Neuronal stem cell (in vitro differentiated cells): ENCODE measurements around the gene ZNF736.
"Not testable (repeated sequence)": the region's sequence is repeated elsewhere in the genome, so short reads cannot be mapped to it uniquely, and the experiment has no call there.

Experiments
- DNase-seq: peaks from one replicate; pipeline ENCODE4 v3.0.0-alpha.2; 2013; ENCODE audit warnings: low spot score
- H2AFZ ChIP-seq: one replicate; pipeline ENCODE4 v1.6.1; 2013; ENCODE audit warnings: mild to moderate bottlenecking, low read length, inconsistent platforms
- H2AK5ac ChIP-seq: 2 replicates; pipeline ENCODE4 v1.6.1; 2013; ENCODE audit warnings: low read depth, mild to moderate bottlenecking, inconsistent platforms, low read length, moderate library complexity, mixed read lengths
- H2BK120ac ChIP-seq: 2 replicates; pipeline ENCODE4 v1.6.1; 2013; ENCODE audit warnings: low read depth, mild to moderate bottlenecking, inconsistent platforms, low read length, moderate library complexity, mixed read lengths
- H2BK12ac ChIP-seq: one replicate; pipeline ENCODE4 v1.6.1; 2013; ENCODE audit warnings: low read length, inconsistent platforms
- H2BK15ac ChIP-seq: 2 replicates; pipeline ENCODE4 v1.6.1; 2013; ENCODE audit warnings: mild to moderate bottlenecking, low read length, inconsistent platforms, mixed read lengths
- H2BK5ac ChIP-seq: one replicate; pipeline ENCODE4 v1.6.1; 2013; ENCODE audit warnings: inconsistent platforms, mild to moderate bottlenecking, low read length, moderate library complexity
- H3K14ac ChIP-seq: one replicate; pipeline ENCODE4 v1.6.1; 2013; ENCODE audit warnings: low read length, inconsistent platforms
- H3K18ac ChIP-seq: 2 replicates; pipeline ENCODE4 v1.6.1; 2013; ENCODE audit warnings: low read length, inconsistent platforms
- H3K23ac ChIP-seq: 2 replicates; pipeline ENCODE4 v1.6.1; 2013; ENCODE audit warnings: low read depth, mild to moderate bottlenecking, mixed read lengths, low read length, inconsistent platforms; ENCODE audit not compliant: poor library complexity
- H3K27ac ChIP-seq: replicated peaks from 3 replicates; pipeline ENCODE4 v1.5.1; 2013; ENCODE audit warnings: low read length, inconsistent platforms
- H3K27me3 ChIP-seq, 3 experiments: 2 replicates each; pipeline ENCODE4 v1.6.1; 2013; ENCODE audit warnings: low read length in 3 of 3, mild to moderate bottlenecking in 2 of 3, inconsistent platforms in 1 of 3, low read depth in 1 of 3, mixed read lengths in 1 of 3, moderate library complexity in 1 of 3; ENCODE audit not compliant: control insufficient read depth in 3 of 3, insufficient read depth in 3 of 3
- H3K36me3 ChIP-seq, 2 donors: replicated peaks in 1 of 2; 2 replicates each; pipeline ENCODE4 v1.6.1; 2013; ENCODE audit warnings: low read length in 2 of 2; ENCODE audit not compliant: control insufficient read depth in 2 of 2, insufficient read depth in 2 of 2
- H3K4ac ChIP-seq: 2 replicates; pipeline ENCODE4 v1.6.1; 2013; ENCODE audit warnings: inconsistent platforms, mild to moderate bottlenecking, low read length, moderate library complexity
- H3K4me1 ChIP-seq, 2 donors: 1 replicate in 1 of 2; 2 replicates in 1 of 2; pipeline ENCODE4 v1.6.1; 2013; ENCODE audit warnings: low read length in 2 of 2, low read depth in 1 of 2; ENCODE audit not compliant: control insufficient read depth in 2 of 2, insufficient read depth in 1 of 2
- H3K4me2 ChIP-seq: one replicate; pipeline ENCODE4 v1.6.1; 2013; ENCODE audit warnings: mild to moderate bottlenecking, low read length, inconsistent platforms; ENCODE audit not compliant: insufficient read depth, poor library complexity, severe bottlenecking
- H3K4me3 ChIP-seq, 2 donors: 2 replicates each; pipeline ENCODE4 v1.5.1; 2013; ENCODE audit warnings: low read length in 2 of 2, mild to moderate bottlenecking in 2 of 2, inconsistent platforms in 1 of 2, moderate library complexity in 1 of 2
- H3K79me1 ChIP-seq: one replicate; pipeline ENCODE4 v1.6.1; 2013; ENCODE audit warnings: low read depth, mild to moderate bottlenecking, inconsistent platforms, low read length, moderate library complexity
- H3K9ac ChIP-seq: one replicate; pipeline ENCODE4 v1.6.1; 2013; ENCODE audit warnings: mild to moderate bottlenecking, low read depth, low read length, inconsistent platforms; ENCODE audit not compliant: poor library complexity
- H3K9me3 ChIP-seq, 2 donors: replicated peaks in 1 of 2; 2 replicates each; pipeline versions ENCODE3 to v1.6.1; 2013; ENCODE audit warnings: low read length in 2 of 2, mild to moderate bottlenecking in 2 of 2, inconsistent platforms in 1 of 2, low read depth in 1 of 2, mixed read lengths in 1 of 2, moderate library complexity in 1 of 2; ENCODE audit not compliant: control insufficient read depth in 2 of 2, insufficient read depth in 1 of 2
- H4K8ac ChIP-seq: one replicate; pipeline ENCODE4 v1.6.1; 2013; ENCODE audit warnings: low read depth, mild to moderate bottlenecking, inconsistent platforms, low read length, moderate library complexity
- H4K91ac ChIP-seq: one replicate; pipeline ENCODE4 v1.6.1; 2013; ENCODE audit warnings: low read length, low read depth, mild to moderate bottlenecking, inconsistent platforms; ENCODE audit not compliant: poor library complexity
- WGBS, 2 donors: extraction: QIAGEN DNeasy Blood & Tissue Kit; methylation state at CpG; one replicate each; pipeline ENCODE4 v1.1.7; 2013; ENCODE audit warnings: missing lambda C conversion rate in 2 of 2, mixed read lengths in 1 of 2; ENCODE audit not compliant: insufficient read length in 2 of 2, insufficient replicate concordance in 1 of 2; ENCODE audit errors: extremely low coverage in 2 of 2; 5-methylcytosine and 5-hydroxymethylcytosine counted together

The ZNF736 gene

DNA sequence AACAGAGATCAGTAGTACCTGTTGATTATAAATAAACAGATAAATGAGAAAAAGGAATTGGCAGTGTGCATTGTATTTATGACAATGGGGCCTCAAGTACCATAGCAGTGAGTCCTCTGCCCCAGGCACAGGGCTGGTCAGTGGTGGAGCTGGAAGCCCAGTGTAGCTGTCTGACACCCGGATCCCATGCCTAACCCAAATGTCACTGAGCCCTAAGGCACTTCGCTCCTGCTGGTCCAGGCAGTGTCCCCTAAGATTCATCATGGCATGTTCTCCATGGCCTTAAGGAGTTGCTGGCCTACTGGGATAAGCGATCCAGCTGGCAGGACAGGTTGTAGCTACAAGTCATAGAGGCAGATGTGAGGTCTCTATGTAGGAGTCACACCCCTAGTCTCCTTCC lies 3.3 kb upstream of the ZNF736 start:
- Histone ChIP-seq H3K36me3 (no peaks in the 10 kb centered on the region), H3K27ac (no peak overlapping the region), H3K4me1 (no peaks in the 10 kb centered on the region), H2AFZ (no peak overlapping the region), H3K4ac (no peak overlapping the region), H2AK5ac (no peak overlapping the region), H4K91ac (no peak overlapping the region), H2BK5ac (no peak overlapping the region), H3K79me1 (no peaks in the 10 kb centered on the region), H3K9ac (no peak overlapping the region), H3K27me3 (no peaks in the 10 kb centered on the region), H3K4me3 (no peak overlapping the region), H3K23ac (no peak overlapping the region), H3K9me3 (peaks cover 0 to 35% of the 10 kb centered on the region in 2 donors), H2BK15ac (no peak overlapping the region), H3K18ac (no peak overlapping the region), H4K8ac (no peak overlapping the region), H2BK12ac (no peak overlapping the region), H2BK120ac (no peak overlapping the region), H3K14ac (no peak overlapping the region), H3K4me2 (no peak overlapping the region)
- WGBS, 2 donors = no CpG with 5 or more reads among the region's 3 CpGs
- DNase-seq = no peak

DNA sequence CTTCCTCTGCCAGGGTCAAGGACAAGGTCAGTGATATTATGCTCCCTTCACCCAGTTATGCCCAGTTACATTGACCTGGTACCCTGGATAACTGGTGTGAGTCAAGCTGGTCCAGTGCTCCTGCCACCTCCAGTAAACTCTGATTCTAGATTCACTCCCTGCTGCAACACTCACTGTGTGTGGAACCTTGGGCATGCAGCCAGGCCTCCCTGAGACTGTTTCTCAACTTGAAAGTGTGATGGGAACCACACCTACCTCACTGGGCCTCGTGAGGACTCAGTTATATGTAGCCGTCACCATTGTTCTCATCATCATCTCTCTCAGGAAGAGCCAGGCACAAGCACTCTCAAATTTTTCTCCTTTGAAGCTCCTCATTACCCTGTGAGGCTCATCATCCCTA lies 935 bp upstream of the ZNF736 start:
- Histone ChIP-seq H2AK5ac (no peak overlapping the region), H2AFZ (peak overlapping the region; percentile 18), H3K23ac (no peak overlapping the region), H2BK120ac (no peak overlapping the region), H3K18ac (no peak overlapping the region), H3K36me3 (no peaks in the 10 kb centered on the region), H2BK12ac (no peak overlapping the region), H3K4me1 (no peaks in the 10 kb centered on the region), H4K91ac (no peak overlapping the region), H3K9me3 (peaks cover 0 to 27% of the 10 kb centered on the region in 2 donors), H3K79me1 (no peaks in the 10 kb centered on the region), H3K27me3 (no peaks in the 10 kb centered on the region), H3K4me2 (no peak overlapping the region), H2BK5ac (no peak overlapping the region), H3K27ac (no peak overlapping the region), H3K9ac (no peak overlapping the region), H3K4ac (no peak overlapping the region), H3K14ac (no peak overlapping the region), H2BK15ac (no peak overlapping the region), H4K8ac (no peak overlapping the region), H3K4me3 (peak overlapping the region in 1 of 2 donors; percentile 66)
- no CpG with 5 or more reads among the region's 2 CpGs for WGBS, 2 donors
- DNase-seq = no peak

DNA sequence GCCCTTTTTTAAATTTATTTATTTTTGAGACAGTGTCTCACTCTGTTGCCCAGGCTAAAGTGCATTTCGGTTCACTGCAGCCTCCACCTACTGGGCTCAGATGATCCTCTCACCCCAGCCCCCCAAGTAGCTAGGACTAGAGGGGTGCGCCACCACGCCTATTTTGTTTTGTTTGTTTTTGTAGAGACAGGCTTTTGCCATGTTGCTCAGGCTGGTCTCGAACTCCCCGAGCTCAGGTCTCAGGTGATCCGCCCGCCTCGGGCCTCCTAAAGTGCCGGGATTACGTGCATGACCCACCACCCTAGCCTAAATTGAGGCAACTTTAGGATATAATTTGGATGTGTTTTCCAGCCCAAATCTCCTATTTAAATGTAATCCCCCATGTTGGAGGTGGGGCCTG lies 805 bp downstream of the ZNF736 start:
- peak overlapping the region; percentile 29 for H2AFZ ChIP-seq
- H3K23ac ChIP-seq = no peak overlapping the region
- H3K9ac ChIP-seq = no peak overlapping the region
- no peak overlapping the region for H2BK120ac ChIP-seq
- H2BK5ac ChIP-seq = no peak overlapping the region
- no peak overlapping the region for H2AK5ac ChIP-seq
- H3K4me1 ChIP-seq = no peaks in the 10 kb centered on the region
- no peak overlapping the region for H3K18ac ChIP-seq
- no peak overlapping the region for H3K27ac ChIP-seq
- no peak overlapping the region for H3K4me2 ChIP-seq
- H2BK12ac ChIP-seq = no peak overlapping the region
- no CpG with 5 or more reads among the region's 10 CpGs for WGBS, 2 donors
- no peaks in the 10 kb centered on the region for H3K27me3 ChIP-seq
- H4K8ac ChIP-seq = no peak overlapping the region
- H4K91ac ChIP-seq = no peak overlapping the region
- H3K4ac ChIP-seq = no peak overlapping the region
- H2BK15ac ChIP-seq = no peak overlapping the region
- no peak for DNase-seq
- H3K36me3 ChIP-seq = no peaks in the 10 kb centered on the region
- H3K4me3 ChIP-seq = peak overlapping the region in 1 of 2 donors; percentile 38
- peaks cover 0 to 25% of the 10 kb centered on the region in 2 donors for H3K9me3 ChIP-seq
- H3K14ac ChIP-seq = no peak overlapping the region
- H3K79me1 ChIP-seq = no peaks in the 10 kb centered on the region

DNA sequence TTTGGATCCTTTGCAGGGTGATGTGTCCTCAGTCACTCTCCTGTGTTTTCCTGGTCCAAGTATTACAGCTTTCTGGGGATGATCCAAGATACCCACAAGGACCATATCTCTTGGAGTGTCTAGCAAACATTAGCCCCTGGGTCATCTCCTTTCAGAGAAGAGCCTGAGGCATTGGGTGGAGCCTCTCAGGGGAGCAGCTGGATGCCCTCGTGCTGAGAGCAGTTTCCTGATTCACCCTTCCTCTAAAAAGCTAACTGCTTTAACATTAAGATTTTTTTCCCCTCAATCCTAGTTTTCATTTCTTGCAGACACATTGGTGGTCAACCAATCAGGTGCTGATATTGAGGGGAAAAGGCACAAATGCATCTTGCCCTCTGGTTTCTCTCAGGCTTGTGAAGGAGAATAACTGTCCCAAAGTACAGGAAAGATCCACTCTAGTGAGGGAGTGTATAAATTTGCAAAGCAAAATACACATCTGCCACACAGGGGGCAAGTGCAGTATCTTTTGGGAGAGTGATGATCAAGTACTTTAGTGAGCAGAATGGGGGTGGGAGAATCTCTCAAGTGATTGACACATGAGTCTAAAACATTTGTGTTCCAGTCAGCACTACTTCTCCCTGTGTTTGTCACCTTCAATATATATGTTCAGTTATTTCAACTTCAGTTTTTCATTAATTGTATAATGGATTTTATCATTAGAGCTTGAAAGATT lies 2.4 kb downstream of the ZNF736 start:
- not testable (repeated sequence) for H4K8ac ChIP-seq, H3K9ac ChIP-seq, H4K91ac ChIP-seq, H2BK5ac ChIP-seq, H2AK5ac ChIP-seq, H3K18ac ChIP-seq, H2AFZ ChIP-seq, H3K23ac ChIP-seq, H3K79me1 ChIP-seq, H3K4me2 ChIP-seq, H3K14ac ChIP-seq, H2BK12ac ChIP-seq, H3K36me3 ChIP-seq, H2BK15ac ChIP-seq, H3K4ac ChIP-seq, DNase-seq, H3K27ac ChIP-seq, H3K4me3 ChIP-seq, H3K27me3 ChIP-seq, H3K4me1 ChIP-seq, H2BK120ac ChIP-seq
- no CpG with 5 or more reads among the region's 1 CpG for WGBS, 2 donors
- H3K9me3 ChIP-seq = peaks cover 0 to 22% of the 10 kb centered on the region in 2 donors
